Renal pelvis (tissue), 12 donors: ENCODE measurements around the gene TLX1. TPM values are rescaled to one million over a fixed set of nuclear protein-coding genes. Genes with fewer than 3 reads are reported as not detected.
A peak's percentile ranks its signal among the peaks of the same experiment; 100 is the strongest.

ENCODE experiments used
- DNase-seq: peaks from one replicate; pipeline ENCODE4 v3.0.0-alpha.2; 2013
- long read RNA-seq, 16 experiments: transcript quantifications; one replicate each; lab custom pipeline, GENCODE V29; 2026
- polyA plus RNA-seq, 3 donors: library from polyadenylated mRNA; unstranded; fragments of 120-200 nt; gene quantifications; one replicate each; pipeline ENCODE4 v1.2.1, GENCODE V29; 2013; ENCODE audit not compliant: insufficient read length in 3 of 3

The TLX1 gene
- under 1 TPM in 2 of 3 donors, not detected in 1; 0.05 to 0.11 TPM for polyA plus RNA-seq
- long read RNA-seq, donor 1 = 0 reads
- long read RNA-seq, donor 2 = 0 reads
- long read RNA-seq, donor 3 = 0 reads
- long read RNA-seq, donor 4 = 0 reads
- long read RNA-seq, donor 5 = 0 reads
- long read RNA-seq, donor 6 = 0 reads
- long read RNA-seq, donor 7 = 0 reads
- long read RNA-seq, donor 8 = 0 reads
- long read RNA-seq, donor 9 = 0 reads
- long read RNA-seq, donor 10 = 0 reads
- long read RNA-seq, donor 11 = 0 reads
- long read RNA-seq, donor 12 = 0 reads
- long read RNA-seq, donor 13 = 0 reads
- long read RNA-seq, donor 14 = 0 reads
- long read RNA-seq, donor 15 = 0 reads
- long read RNA-seq, donor 16 = 0 reads

GRCh38 chr10:101130984-101131961 lies at the start of gene TLX1:
Gene TLX1, plus strand, starts transcription at chr10:101131300. Its CDS starts 242 bp downstream, at chr10:101131542.
- no peak for DNase-seq

GRCh38 chr10:101085846-101086245 lies 45.3 kb upstream of the TLX1 start:
- no peak for DNase-seq

- DNase-seq = no peak
These were observed 43.7 kb upstream of the TLX1 start for GRCh38 chr10:101087376-101087775.

GRCh38 chr10:101087965-101088364 lies 43.1 kb upstream of the TLX1 start:
- DNase-seq = no peak

- no peak for DNase-seq
These were observed 41.4 kb upstream of the TLX1 start for GRCh38 chr10:101089520-101090299.

- no peak for DNase-seq
These were observed 40.5 kb upstream of the TLX1 start for GRCh38 chr10:101090597-101090996.

- DNase-seq = no peak
These were observed 39.4 kb upstream of the TLX1 start for GRCh38 chr10:101091546-101092290.

GRCh38 chr10:101092881-101093354 lies 38.2 kb upstream of the TLX1 start:
- no peak for DNase-seq

- DNase-seq = peak; percentile 53
These were observed 36.8 kb upstream of the TLX1 start for GRCh38 chr10:101094121-101094879.

GRCh38 chr10:101095004-101095403 lies 36.1 kb upstream of the TLX1 start:
- no peak for DNase-seq

GRCh38 chr10:101095550-101096213 lies 35.4 kb upstream of the TLX1 start:
- peak; percentile 66 for DNase-seq

GRCh38 chr10:101096378-101096777 lies 34.7 kb upstream of the TLX1 start:
- DNase-seq = no peak

GRCh38 chr10:101097881-101098280 lies 33.2 kb upstream of the TLX1 start:
- no peak for DNase-seq

- no peak for DNase-seq
These were observed 31.2 kb upstream of the TLX1 start for GRCh38 chr10:101099901-101100300.

- no peak for DNase-seq
These were observed 29.7 kb upstream of the TLX1 start for GRCh38 chr10:101101372-101101881.

GRCh38 chr10:101103430-101103829 lies 27.7 kb upstream of the TLX1 start:
- no peak for DNase-seq

- no peak for DNase-seq
These were observed 24.7 kb upstream of the TLX1 start for GRCh38 chr10:101106351-101106750.

GRCh38 chr10:101107771-101108170 lies 23.3 kb upstream of the TLX1 start:
- DNase-seq = no peak

GRCh38 chr10:101110856-101111523 lies 20.1 kb upstream of the TLX1 start:
- no peak for DNase-seq
